Spinal cord (tissue), 10 donors: ENCODE measurements around the gene TMEM121. TPM values are rescaled to one million over a fixed set of nuclear protein-coding genes. Genes with fewer than 3 reads are reported as not detected.

ENCODE experiments used
- DNase-seq, 6 donors: peaks; one replicate each; pipeline versions ENCODE4 v3.0.0 to v3.0.0-alpha.2; 2013 to 2015; ENCODE audit warnings: low spot score in 6 of 6, low read depth in 4 of 6
- H3K27ac ChIP-seq: one replicate; pipeline ENCODE4 v1.5.1; 2013; ENCODE audit warnings: low read depth, low read length, control low read depth
- H3K27me3 ChIP-seq: one replicate; pipeline ENCODE4 v1.6.1; 2013; ENCODE audit warnings: low read length; ENCODE audit not compliant: control insufficient read depth, insufficient read depth
- H3K36me3 ChIP-seq: one replicate; pipeline ENCODE4 v1.6.1; 2013; ENCODE audit warnings: low read length; ENCODE audit not compliant: control insufficient read depth, insufficient read depth
- H3K4me1 ChIP-seq: one replicate; pipeline ENCODE4 v1.6.1; 2013; ENCODE audit warnings: low read length; ENCODE audit not compliant: control insufficient read depth, insufficient read depth
- H3K4me3 ChIP-seq: one replicate; pipeline ENCODE4 v1.5.1; 2013; ENCODE audit warnings: low read depth, low read length, control low read depth
- H3K9me3 ChIP-seq: one replicate; pipeline ENCODE4 v1.6.1; 2013; ENCODE audit warnings: low read length; ENCODE audit not compliant: control insufficient read depth, insufficient read depth
- WGBS: methylation state at CpG from one replicate; pipeline ENCODE4 v1.1.5; 2013; ENCODE audit warnings: missing lambda C conversion rate; ENCODE audit not compliant: insufficient coverage; 5-methylcytosine and 5-hydroxymethylcytosine counted together
- polyA plus RNA-seq, 2 donors: library from polyadenylated mRNA; unstranded; fragments of 120-200 nt; gene quantifications; one replicate each; pipeline ENCODE4 v1.2.1, GENCODE V29; 2013; ENCODE audit not compliant: insufficient read length in 2 of 2
- total RNA-seq, 2 donors: library from RNA; depleted of rRNA in 1 of 2; stranded (reverse); fragments of 120-200 nt in 1 of 2; fragments of >200 nt in 1 of 2; gene quantifications; one replicate each; pipeline versions ENCODE4 v1.2.3 to v1.2.4, GENCODE V29; 2013 to 2014
- donor health status: healthy.

The TMEM121 gene
- total and polyA plus RNA-seq, 4 donors: 11.7 to 27.1 (median 18.1) TPM

GRCh38 chr14:105498430-105499255 lies 27.7 kb upstream of the TMEM121 start:
- H3K4me1 ChIP-seq: peaks cover 30% of the 10 kb centered on the region
- 67% methylated on average over 36 of the region's 36 CpGs for WGBS
- H3K4me3 ChIP-seq: no peak overlapping the region
- peak overlapping the region; percentile 91 for H3K27ac ChIP-seq
- DNase-seq: no peak
- no peaks in the 10 kb centered on the region for H3K9me3 ChIP-seq
- H3K27me3 ChIP-seq: no peaks in the 10 kb centered on the region
- H3K36me3 ChIP-seq: peaks cover 60% of the 10 kb centered on the region

GRCh38 chr14:105499256-105500035 lies 26.9 kb upstream of the TMEM121 start:
- WGBS: 43% methylated on average over 27 of the region's 27 CpGs

GRCh38 chr14:105500036-105500725 lies 26.2 kb upstream of the TMEM121 start:
- peaks cover 51% of the 10 kb centered on the region for H3K36me3 ChIP-seq
- no peak overlapping the region for H3K4me3 ChIP-seq
- peak overlapping the region; percentile 91 for H3K27ac ChIP-seq
- 79% methylated on average over 21 of the region's 21 CpGs for WGBS
- no peaks in the 10 kb centered on the region for H3K9me3 ChIP-seq
- H3K27me3 ChIP-seq: no peaks in the 10 kb centered on the region
- DNase-seq: no peak
- peaks cover 41% of the 10 kb centered on the region for H3K4me1 ChIP-seq

More at GRCh38 chr14:105499256-105500035, 26.9 kb upstream of the TMEM121 start:
- H3K27me3 ChIP-seq: no peaks in the 10 kb centered on the region
- no peak overlapping the region for H3K4me3 ChIP-seq
- peak in 2 of 6 donors; percentile 76 to 84 for DNase-seq
- peaks cover 55% of the 10 kb centered on the region for H3K36me3 ChIP-seq
- no peaks in the 10 kb centered on the region for H3K9me3 ChIP-seq
- peak overlapping the region; percentile 91 for H3K27ac ChIP-seq
- peaks cover 35% of the 10 kb centered on the region for H3K4me1 ChIP-seq

- H3K27me3 ChIP-seq: no peaks in the 10 kb centered on the region
- WGBS: 77% methylated on average over 10 of the region's 10 CpGs
- DNase-seq: no peak
- H3K4me1 ChIP-seq: peaks cover 43% of the 10 kb centered on the region
- peaks cover 46% of the 10 kb centered on the region for H3K36me3 ChIP-seq
- H3K4me3 ChIP-seq: no peak overlapping the region
- H3K9me3 ChIP-seq: no peaks in the 10 kb centered on the region
- no peak overlapping the region for H3K27ac ChIP-seq
These were observed 25.7 kb upstream of the TMEM121 start for GRCh38 chr14:105500726-105501101.

GRCh38 chr14:105501504-105502291 lies 24.7 kb upstream of the TMEM121 start:
- no peaks in the 10 kb centered on the region for H3K9me3 ChIP-seq
- 97% methylated on average over 9 of the region's 13 CpGs for WGBS
- H3K4me1 ChIP-seq: peaks cover 43% of the 10 kb centered on the region
- DNase-seq: no peak
- no peak overlapping the region for H3K27ac ChIP-seq
- H3K36me3 ChIP-seq: peaks cover 37% of the 10 kb centered on the region
- no peak overlapping the region for H3K4me3 ChIP-seq
- no peaks in the 10 kb centered on the region for H3K27me3 ChIP-seq

- H3K27me3 ChIP-seq: no peaks in the 10 kb centered on the region
- no peak overlapping the region for H3K27ac ChIP-seq
- H3K4me1 ChIP-seq: peaks cover 43% of the 10 kb centered on the region
- 86% methylated on average over 18 of the region's 18 CpGs for WGBS
- no peak for DNase-seq
- H3K36me3 ChIP-seq: peaks cover 27% of the 10 kb centered on the region
- no peak overlapping the region for H3K4me3 ChIP-seq
- H3K9me3 ChIP-seq: no peaks in the 10 kb centered on the region
These were observed 23.7 kb upstream of the TMEM121 start for GRCh38 chr14:105502446-105503295.

GRCh38 chr14:105503296-105503640 lies 23.1 kb upstream of the TMEM121 start:
- WGBS: 95% methylated on average over 6 of the region's 7 CpGs
- DNase-seq: no peak
- H3K9me3 ChIP-seq: no peaks in the 10 kb centered on the region
- no peak overlapping the region for H3K4me3 ChIP-seq
- H3K36me3 ChIP-seq: peaks cover 22% of the 10 kb centered on the region
- no peaks in the 10 kb centered on the region for H3K27me3 ChIP-seq
- no peak overlapping the region for H3K27ac ChIP-seq
- H3K4me1 ChIP-seq: peaks cover 38% of the 10 kb centered on the region

- Histone ChIP-seq H3K4me3 (no peak overlapping the region), H3K9me3 (no peaks in the 10 kb centered on the region), H3K4me1 (peaks cover 30% of the 10 kb centered on the region), H3K36me3 (peaks cover 13% of the 10 kb centered on the region), H3K27ac (no peak overlapping the region), H3K27me3 (no peaks in the 10 kb centered on the region)
- no peak for DNase-seq
- 64% methylated on average over 14 of the region's 29 CpGs for WGBS
These were observed 22.3 kb upstream of the TMEM121 start for GRCh38 chr14:105503935-105504692.
